Measurements from ENCODE around the gene GNL2.

DNA sequence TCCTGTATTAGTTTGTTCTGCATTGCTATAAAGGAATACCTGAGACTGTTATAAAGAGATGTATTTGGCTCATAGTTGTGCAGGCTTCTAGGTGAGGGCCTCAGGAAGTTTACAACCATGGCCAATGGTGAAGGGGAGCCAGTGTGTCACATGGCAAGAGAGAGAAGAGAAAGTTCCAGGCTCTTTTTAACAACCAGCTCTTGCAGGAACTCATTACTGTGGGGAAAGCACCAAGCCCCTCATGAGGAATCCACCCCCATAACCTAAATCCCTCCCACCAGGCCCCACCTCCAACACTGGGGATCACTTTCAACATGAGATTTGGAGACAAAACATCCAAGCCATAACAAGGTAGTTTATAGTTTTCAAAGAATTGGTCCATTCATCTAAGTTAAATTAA, 76.1 kb downstream of the GNL2 start:
- TF ChIP-seq POLR2AphosphoS5 (IDR thresholded peaks at IDR 0.05; ENCODE audit: low read depth, low read length) = no peak
- no peak for TF ChIP-seq SIN3A (IDR thresholded peaks at IDR 0.05; ENCODE audit: borderline replicate concordance, insufficient read depth, low read length)
- TF ChIP-seq TAF1 (IDR thresholded peaks at IDR 0.05; ENCODE audit: borderline replicate concordance, insufficient read depth, low read length) = no peak
- TF ChIP-seq, protein P1, sequence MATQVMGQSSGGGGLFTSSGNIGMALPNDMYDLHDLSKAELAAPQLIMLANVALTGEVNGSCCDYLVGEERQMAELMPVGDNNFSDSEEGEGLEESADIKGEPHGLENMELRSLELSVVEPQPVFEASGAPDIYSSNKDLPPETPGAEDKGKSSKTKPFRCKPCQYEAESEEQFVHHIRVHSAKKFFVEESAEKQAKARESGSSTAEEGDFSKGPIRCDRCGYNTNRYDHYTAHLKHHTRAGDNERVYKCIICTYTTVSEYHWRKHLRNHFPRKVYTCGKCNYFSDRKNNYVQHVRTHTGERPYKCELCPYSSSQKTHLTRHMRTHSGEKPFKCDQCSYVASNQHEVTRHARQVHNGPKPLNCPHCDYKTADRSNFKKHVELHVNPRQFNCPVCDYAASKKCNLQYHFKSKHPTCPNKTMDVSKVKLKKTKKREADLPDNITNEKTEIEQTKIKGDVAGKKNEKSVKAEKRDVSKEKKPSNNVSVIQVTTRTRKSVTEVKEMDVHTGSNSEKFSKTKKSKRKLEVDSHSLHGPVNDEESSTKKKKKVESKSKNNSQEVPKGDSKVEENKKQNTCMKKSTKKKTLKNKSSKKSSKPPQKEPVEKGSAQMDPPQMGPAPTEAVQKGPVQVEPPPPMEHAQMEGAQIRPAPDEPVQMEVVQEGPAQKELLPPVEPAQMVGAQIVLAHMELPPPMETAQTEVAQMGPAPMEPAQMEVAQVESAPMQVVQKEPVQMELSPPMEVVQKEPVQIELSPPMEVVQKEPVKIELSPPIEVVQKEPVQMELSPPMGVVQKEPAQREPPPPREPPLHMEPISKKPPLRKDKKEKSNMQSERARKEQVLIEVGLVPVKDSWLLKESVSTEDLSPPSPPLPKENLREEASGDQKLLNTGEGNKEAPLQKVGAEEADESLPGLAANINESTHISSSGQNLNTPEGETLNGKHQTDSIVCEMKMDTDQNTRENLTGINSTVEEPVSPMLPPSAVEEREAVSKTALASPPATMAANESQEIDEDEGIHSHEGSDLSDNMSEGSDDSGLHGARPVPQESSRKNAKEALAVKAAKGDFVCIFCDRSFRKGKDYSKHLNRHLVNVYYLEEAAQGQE (IDR thresholded peaks at IDR 0.05; ENCODE audit: insufficient read depth in 1 of 2, low read depth in 2 of 2, low read length in 2 of 2) = no peak
- TF ChIP-seq FOXP2 (optimal IDR thresholded peaks at IDR 0.05; ENCODE audit: borderline replicate concordance, extremely low read depth, extremely low read length, insufficient read depth) = no peak
